Measurements from ENCODE around the gene L3MBTL4.

DNA sequence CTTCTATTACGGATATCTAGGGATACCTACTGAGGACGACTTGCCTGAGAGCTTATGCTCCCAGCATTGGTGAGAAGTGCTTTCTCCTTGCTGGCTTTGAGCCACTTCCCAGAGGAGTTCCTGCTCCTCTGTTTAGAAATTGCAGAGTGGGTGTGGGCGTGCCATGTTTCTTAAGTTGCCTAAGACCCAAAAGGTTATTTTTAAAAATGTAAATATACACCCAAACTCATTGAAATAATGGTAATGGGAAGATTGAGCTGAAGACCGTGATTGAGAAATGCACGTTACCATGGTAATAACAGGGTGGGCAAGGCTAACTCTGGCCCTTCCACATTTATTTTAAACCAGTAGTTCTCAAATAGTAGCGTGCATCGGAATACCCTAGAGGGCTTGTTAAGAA is 502.1 kb downstream of the L3MBTL4 start:
- TF ChIP-seq, protein P1, sequence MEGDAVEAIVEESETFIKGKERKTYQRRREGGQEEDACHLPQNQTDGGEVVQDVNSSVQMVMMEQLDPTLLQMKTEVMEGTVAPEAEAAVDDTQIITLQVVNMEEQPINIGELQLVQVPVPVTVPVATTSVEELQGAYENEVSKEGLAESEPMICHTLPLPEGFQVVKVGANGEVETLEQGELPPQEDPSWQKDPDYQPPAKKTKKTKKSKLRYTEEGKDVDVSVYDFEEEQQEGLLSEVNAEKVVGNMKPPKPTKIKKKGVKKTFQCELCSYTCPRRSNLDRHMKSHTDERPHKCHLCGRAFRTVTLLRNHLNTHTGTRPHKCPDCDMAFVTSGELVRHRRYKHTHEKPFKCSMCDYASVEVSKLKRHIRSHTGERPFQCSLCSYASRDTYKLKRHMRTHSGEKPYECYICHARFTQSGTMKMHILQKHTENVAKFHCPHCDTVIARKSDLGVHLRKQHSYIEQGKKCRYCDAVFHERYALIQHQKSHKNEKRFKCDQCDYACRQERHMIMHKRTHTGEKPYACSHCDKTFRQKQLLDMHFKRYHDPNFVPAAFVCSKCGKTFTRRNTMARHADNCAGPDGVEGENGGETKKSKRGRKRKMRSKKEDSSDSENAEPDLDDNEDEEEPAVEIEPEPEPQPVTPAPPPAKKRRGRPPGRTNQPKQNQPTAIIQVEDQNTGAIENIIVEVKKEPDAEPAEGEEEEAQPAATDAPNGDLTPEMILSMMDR (IDR thresholded peaks at IDR 0.05; ENCODE audit: low read depth, low read length, missing input control), result no peak
- TF ChIP-seq SP1 (IDR thresholded peaks at IDR 0.05) (no peak), HNF4G (IDR thresholded peaks at IDR 0.05) (no peak), RAD21 (IDR thresholded peaks at IDR 0.05) (no peak), FOXA1 (IDR thresholded peaks at IDR 0.05) (no peak), JUND (IDR thresholded peaks at IDR 0.05) (no peak), NR2F2 (IDR thresholded peaks at IDR 0.05) (no peak), HNF4A (conservative IDR thresholded peaks at IDR 0.05) (no peak)
- TF ChIP-seq, protein P2, sequence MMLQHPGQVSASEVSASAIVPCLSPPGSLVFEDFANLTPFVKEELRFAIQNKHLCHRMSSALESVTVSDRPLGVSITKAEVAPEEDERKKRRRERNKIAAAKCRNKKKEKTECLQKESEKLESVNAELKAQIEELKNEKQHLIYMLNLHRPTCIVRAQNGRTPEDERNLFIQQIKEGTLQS (IDR thresholded peaks at IDR 0.05), result no peak
- TF ChIP-seq, protein P3, sequence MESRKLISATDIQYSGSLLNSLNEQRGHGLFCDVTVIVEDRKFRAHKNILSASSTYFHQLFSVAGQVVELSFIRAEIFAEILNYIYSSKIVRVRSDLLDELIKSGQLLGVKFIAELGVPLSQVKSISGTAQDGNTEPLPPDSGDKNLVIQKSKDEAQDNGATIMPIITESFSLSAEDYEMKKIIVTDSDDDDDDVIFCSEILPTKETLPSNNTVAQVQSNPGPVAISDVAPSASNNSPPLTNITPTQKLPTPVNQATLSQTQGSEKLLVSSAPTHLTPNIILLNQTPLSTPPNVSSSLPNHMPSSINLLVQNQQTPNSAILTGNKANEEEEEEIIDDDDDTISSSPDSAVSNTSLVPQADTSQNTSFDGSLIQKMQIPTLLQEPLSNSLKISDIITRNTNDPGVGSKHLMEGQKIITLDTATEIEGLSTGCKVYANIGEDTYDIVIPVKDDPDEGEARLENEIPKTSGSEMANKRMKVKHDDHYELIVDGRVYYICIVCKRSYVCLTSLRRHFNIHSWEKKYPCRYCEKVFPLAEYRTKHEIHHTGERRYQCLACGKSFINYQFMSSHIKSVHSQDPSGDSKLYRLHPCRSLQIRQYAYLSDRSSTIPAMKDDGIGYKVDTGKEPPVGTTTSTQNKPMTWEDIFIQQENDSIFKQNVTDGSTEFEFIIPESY (IDR thresholded peaks at IDR 0.05), result no peak
- TF ChIP-seq, protein P4, sequence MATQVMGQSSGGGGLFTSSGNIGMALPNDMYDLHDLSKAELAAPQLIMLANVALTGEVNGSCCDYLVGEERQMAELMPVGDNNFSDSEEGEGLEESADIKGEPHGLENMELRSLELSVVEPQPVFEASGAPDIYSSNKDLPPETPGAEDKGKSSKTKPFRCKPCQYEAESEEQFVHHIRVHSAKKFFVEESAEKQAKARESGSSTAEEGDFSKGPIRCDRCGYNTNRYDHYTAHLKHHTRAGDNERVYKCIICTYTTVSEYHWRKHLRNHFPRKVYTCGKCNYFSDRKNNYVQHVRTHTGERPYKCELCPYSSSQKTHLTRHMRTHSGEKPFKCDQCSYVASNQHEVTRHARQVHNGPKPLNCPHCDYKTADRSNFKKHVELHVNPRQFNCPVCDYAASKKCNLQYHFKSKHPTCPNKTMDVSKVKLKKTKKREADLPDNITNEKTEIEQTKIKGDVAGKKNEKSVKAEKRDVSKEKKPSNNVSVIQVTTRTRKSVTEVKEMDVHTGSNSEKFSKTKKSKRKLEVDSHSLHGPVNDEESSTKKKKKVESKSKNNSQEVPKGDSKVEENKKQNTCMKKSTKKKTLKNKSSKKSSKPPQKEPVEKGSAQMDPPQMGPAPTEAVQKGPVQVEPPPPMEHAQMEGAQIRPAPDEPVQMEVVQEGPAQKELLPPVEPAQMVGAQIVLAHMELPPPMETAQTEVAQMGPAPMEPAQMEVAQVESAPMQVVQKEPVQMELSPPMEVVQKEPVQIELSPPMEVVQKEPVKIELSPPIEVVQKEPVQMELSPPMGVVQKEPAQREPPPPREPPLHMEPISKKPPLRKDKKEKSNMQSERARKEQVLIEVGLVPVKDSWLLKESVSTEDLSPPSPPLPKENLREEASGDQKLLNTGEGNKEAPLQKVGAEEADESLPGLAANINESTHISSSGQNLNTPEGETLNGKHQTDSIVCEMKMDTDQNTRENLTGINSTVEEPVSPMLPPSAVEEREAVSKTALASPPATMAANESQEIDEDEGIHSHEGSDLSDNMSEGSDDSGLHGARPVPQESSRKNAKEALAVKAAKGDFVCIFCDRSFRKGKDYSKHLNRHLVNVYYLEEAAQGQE (IDR thresholded peaks at IDR 0.05), result no peak

All from liver (tissue), 3 donors.